GM15510 (cell line): ENCODE data around the gene CLDND2.

Experiments
- POLR2A ChIP-seq: IDR thresholded peaks from 3 replicates; pipeline ENCODE4 v1.6.1; 2011; ENCODE audit warnings: borderline replicate concordance; ENCODE audit not compliant: insufficient read length; ENCODE audit errors: extremely low read depth

The CLDND2 gene

DNA sequence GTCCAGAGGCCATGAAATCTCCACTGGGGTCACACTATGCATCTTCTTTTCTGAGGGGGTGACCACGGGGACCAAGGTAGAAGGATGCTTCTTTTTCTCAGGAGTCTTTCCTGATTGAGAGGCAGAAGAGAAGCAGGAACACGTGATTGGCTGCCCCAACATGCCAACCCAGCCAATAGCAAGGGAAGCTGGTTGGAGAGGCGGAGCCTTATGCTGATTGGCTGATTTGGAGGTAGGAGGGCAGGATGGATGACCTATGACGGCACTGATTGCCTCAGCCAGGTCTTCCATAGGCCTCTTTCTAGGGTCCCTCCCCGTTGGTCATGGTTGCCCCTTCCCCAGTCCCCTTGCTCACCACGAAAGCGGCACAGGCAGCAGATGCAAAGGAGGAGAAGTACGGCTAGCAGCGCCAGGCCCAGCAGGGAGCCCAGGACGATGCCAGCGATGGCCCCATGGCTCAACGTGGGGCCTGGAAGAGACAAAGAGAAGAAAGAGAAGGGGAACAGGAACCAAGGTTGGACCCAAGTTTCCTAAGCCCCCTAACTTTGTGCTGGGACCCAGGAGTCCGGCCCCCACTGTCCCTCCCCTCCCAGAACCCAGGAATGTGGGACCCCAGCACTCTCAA is 34.9 kb downstream of the CLDND2 start:
- no peak for TF ChIP-seq POLR2A

GRCh38 chr19:51331716-51332115 is 37.1 kb downstream of the CLDND2 start:
- no peak for TF ChIP-seq POLR2A

DNA sequence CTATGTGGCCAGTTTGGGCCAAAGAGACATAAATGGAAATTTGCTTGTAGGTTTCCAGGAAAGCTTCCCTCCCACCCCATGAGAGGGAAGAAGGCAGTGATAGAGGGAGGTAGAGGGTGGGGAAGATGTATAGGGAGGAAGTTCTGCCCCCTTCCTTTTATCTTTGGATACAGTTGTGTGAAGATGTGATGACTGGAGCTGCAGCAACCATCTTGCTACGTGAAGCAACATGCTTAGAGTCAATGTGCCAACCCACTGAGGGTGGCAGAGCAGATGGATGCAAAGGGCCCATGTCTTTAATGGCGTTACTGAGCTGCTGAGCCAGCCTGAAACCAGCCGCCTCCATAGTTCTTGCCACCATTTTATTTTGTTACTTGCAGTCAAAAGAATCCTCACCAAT is 37.6 kb downstream of the CLDND2 start:
- TF ChIP-seq POLR2A: no peak

- TF ChIP-seq POLR2A: no peak
Measured at GRCh38 chr19:51330366-51330765, 38.4 kb downstream of the CLDND2 start.

DNA sequence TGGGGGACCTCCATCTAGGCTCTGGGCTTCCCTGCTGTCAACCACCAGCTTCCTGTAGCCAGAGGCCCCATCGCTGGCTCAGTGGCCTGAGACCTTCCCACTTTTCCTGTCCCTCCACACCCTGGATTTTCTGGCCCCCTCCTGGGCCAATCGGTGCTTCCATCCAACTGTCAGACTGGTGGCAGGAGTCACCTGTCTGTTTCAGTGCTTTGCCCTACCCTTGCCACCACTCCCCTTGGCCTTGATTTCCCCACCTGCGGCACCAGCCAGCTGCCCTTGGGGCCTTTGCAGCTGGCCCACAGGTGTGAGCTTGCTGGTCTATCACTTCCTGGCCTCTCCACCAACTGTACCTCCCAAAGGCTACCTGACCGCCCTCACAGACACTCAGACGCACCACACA is 39.4 kb downstream of the CLDND2 start:
- TF ChIP-seq POLR2A: no peak

DNA sequence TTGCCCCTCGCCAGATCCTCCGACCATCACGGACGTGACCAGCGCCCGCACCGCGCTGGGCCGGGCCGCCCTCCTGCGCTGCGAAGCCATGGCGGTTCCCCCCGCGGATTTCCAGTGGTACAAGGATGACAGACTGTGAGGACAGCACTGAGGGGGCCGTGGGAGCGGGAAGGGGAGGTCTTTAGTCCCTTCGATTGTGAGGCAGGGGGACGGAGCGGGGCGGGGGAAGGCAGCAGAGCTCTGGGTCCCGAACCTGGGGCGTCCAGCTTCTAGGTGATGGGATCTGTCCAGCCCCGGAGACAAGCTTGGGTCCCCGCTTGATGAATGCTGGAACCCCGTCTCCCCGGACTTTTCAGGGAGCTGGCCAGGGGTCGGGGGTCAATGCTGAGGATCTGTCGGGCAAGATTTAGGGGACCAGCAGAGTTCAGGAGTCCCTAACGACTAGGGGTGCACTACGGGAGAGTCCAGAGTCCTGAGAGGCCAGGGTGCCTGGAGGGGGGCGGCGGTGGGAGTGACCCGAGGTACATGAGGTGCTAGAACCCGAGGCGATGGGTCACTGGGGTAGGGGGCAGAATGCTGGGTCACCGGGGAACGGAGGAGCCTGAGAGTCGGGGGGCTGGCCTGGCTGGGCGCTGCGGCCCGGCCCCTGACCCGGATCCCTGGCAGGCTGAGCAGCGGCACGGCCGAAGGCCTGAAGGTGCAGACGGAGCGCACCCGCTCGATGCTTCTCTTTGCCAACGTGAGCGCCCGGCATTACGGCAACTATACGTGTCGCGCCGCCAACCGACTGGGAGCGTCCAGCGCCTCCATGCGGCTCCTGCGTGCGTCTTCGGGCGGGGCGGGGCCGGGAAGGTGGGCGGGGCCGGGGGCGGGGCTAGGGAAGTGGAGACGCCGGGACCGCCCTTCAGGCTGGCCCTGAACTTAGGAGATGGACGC is 41.5 kb downstream of the CLDND2 start:
- TF ChIP-seq POLR2A: no peak

DNA sequence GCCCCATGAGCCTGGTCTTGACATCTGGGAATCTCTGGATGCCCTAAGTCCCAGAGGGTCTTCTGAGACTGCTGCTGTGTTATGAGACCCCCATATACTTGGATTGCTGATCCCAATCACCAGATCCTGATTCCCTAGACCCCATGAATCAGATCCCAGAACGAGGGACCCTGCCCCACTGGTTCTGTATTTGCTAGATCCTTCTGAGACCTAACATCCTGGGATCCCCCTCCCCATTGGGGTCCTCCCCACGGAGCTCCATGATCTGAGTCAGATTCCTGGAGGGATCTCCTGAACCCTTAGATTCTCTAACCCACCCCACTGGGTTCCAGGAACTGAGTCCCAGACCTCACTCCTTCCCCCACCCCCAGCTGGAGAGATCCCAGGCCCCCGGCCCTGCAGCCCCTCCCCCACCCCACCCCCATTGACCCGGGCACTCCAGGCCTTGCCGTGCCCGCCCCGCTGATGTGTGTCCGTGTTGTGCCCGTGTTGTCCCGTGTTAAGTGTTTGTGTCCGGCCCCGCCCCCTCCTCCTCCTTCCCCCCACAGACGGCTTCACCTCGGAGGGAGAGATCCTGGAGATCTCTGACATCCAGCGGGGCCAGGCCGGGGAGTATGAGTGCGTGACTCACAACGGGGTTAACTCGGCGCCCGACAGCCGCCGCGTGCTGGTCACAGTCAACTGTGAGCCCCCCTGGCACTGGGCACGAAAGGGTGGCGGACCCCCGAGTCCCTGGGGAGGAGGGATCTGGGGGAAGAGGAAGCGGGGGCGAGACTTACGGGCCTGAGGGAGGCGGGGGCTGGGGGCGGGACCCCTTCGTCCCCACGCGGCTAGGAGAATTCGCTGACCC is 42.4 kb downstream of the CLDND2 start:
- no peak for TF ChIP-seq POLR2A

- TF ChIP-seq POLR2A: no peak
Measured at GRCh38 chr19:51325161-51325976, 43.4 kb downstream of the CLDND2 start.

- no peak for TF ChIP-seq POLR2A
Measured at GRCh38 chr19:51324167-51324481, 44.7 kb downstream of the CLDND2 start.

GRCh38 chr19:51323481-51324166 is 45.2 kb downstream of the CLDND2 start:
- TF ChIP-seq POLR2A: no peak

DNA sequence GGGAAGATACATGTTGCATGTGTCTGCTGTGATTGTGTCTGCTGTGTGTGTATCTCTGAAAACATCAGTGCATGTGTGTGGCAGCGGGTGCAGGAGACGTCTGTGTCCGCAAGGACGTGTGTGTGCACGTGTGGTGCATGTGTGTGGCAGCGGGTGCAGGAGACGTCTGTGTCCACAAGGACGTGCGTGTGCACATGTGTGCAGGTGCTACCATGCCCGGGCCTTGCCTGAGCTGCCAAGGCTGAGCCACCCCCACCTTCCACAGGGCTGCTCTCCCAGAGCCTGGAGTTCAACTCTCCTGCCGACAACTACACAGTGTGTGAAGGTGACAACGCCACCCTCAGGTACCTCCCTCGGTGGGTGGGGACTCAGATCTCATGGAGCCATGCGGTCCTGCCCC is 47.0 kb downstream of the CLDND2 start:
- TF ChIP-seq POLR2A: no peak

DNA sequence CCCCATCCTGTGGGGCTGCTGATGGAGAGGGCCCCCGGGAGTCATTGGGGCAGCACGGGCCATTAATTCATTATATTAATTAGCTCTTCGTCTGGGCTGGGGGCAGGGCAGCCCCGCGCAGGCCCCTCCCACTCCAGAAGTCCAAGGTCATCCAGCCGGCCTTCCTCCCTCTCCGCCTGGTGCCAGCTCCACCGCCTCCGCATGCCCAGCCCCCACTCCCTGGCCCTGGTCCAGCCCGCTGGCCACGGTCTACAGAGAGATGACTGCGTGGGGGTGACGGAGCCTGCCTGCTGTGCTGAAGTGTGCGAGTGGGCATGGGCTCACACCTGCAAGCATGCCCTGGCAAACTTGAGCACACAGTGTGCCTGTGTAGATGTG is 48.5 kb downstream of the CLDND2 start:
- no peak for TF ChIP-seq POLR2A

- no peak for TF ChIP-seq POLR2A
Measured at GRCh38 chr19:51319649-51320279, 49.0 kb downstream of the CLDND2 start.
